NCI-H128 (cell line): ENCODE measurements around the gene IFRD2.
A peak's percentile ranks its signal among the peaks of the same experiment; 100 is the strongest.

Experiments
- DNase-seq: peaks from one replicate; lab custom pipeline; 2025; ENCODE audit not compliant: unreplicated experiment; lab: John Stamatoyannopoulos, UW

Gene IFRD2

GRCh38 chr3:50302095-50303012 lies 10.1 kb upstream of the IFRD2 start:
- no peak for DNase-seq

- DNase-seq: no peak
These were observed 8.5 kb upstream of the IFRD2 start for GRCh38 chr3:50300681-50301254.

- no peak for DNase-seq
These were observed 7.9 kb upstream of the IFRD2 start for GRCh38 chr3:50299929-50300680.

GRCh38 chr3:50299638-50299928 lies 7.4 kb upstream of the IFRD2 start:
- no peak for DNase-seq

GRCh38 chr3:50298836-50299637 lies 6.8 kb upstream of the IFRD2 start, which contains the start of the genes HYAL3 and NAA80:
Gene HYAL3 (minus strand): TSS chr3:50299405. CDS start chr3:50295602, 3,803 bp downstream.
Gene NAA80 (minus strand): TSS chr3:50299405. CDS start chr3:50297463, 1,942 bp downstream.
- peak; percentile 91 for DNase-seq

- DNase-seq: no peak
These were observed 5.9 kb upstream of the IFRD2 start for GRCh38 chr3:50297896-50298725.

- DNase-seq: no peak
These were observed 5.2 kb upstream of the IFRD2 start for GRCh38 chr3:50297384-50297775.

- DNase-seq: no peak
These were observed 4.6 kb upstream of the IFRD2 start for GRCh38 chr3:50296721-50297383.

- no peak for DNase-seq
These were observed 3.6 kb upstream of the IFRD2 start for GRCh38 chr3:50295553-50296431.

GRCh38 chr3:50294492-50295403 lies 2.5 kb upstream of the IFRD2 start:
- no peak for DNase-seq

GRCh38 chr3:50294089-50294488 lies 1.9 kb upstream of the IFRD2 start:
- DNase-seq: no peak

- DNase-seq: no peak
These were observed 1.0 kb upstream of the IFRD2 start for GRCh38 chr3:50293079-50293801.

- DNase-seq: no peak
These were observed 2.0 kb downstream of the IFRD2 start for GRCh38 chr3:50290161-50290641.

GRCh38 chr3:50289130-50289529 lies 3.1 kb downstream of the IFRD2 start:
- DNase-seq: no peak

- no peak for DNase-seq
These were observed 3.7 kb downstream of the IFRD2 start for GRCh38 chr3:50288387-50289007.

- DNase-seq: no peak
These were observed 5.0 kb downstream of the IFRD2 start for GRCh38 chr3:50287262-50287661.
